K562 (cell line): ENCODE results near the gene SLC16A12. TPM values are rescaled to one million over a fixed set of nuclear protein-coding genes. Genes with fewer than 3 reads are reported as not detected.

ENCODE experiments used
- CHAMP1 ChIP-seq: fragments of 450-650 bp; IDR thresholded peaks from 2 replicates; pipeline ENCODE4 v1.6.1; 2016; ENCODE audit warnings: mild to moderate bottlenecking
- ZNF12 ChIP-seq: sonication (generic); formaldehyde crosslinking; IDR thresholded peaks from 2 replicates; pipeline ENCODE4 v1.4.0; 2020; ENCODE audit warnings: mild to moderate bottlenecking, missing genetic modification reagents
- polyA plus RNA-seq, 8 experiments: library from polyadenylated mRNA; depleted of rRNA in 4 of 8; stranded (reverse) in 5 of 8; unstranded in 3 of 8; fragments of >200 nt; fragmentation: Nextera tagmentation in 2 of 8; fragmentation: Illumina TruSeq in 1 of 8; extraction: Ambion mirVana in 2 of 8; extraction: Trizol in 1 of 8; gene quantifications; 2 replicates each; pipeline versions ENCODE4 v1.2.1 to v1.2.3, GENCODE V29; 2011 to 2014; ENCODE audit warnings: inconsistent platforms in 1 of 8, missing spikeins in 1 of 8
- total RNA-seq, 7 experiments: library from RNA; depleted of rRNA in 6 of 7; stranded (reverse); fragments of >200 nt in 6 of 7; fragmentation: Illumina TruSeq in 2 of 7; extraction: Trizol in 2 of 7; gene quantifications; 2 replicates each; pipeline versions ENCODE4 v1.2.1 to v1.2.3, GENCODE V29; 2011 to 2021; ENCODE audit warnings: low replicate concordance in 1 of 7

Gene SLC16A12
- total and polyA plus RNA-seq, 9 of the 15 experiments (the other 6 are each of a cell fraction or from before 2014, with no cell fraction given) = not detected

GRCh38 chr10:89382757-89383156, 152.6 kb downstream of the SLC16A12 start (continued):
- no peak for TF ChIP-seq CHAMP1
- TF ChIP-seq ZNF12 = no peak

Other genes starting within 250 kb of the SLC16A12 start
- gene IFIT2, start 233.5 kb downstream of the SLC16A12 start, total RNA-seq (2014; rRNA removed) = 0.09 TPM in 1 of 2 replicates, not detected in the other
- 0.10 and 0.18 TPM in 2 replicates for gene IFIT2, start 233.5 kb downstream of the SLC16A12 start, total RNA-seq (2014; rRNA removed; fragmentation: Illumina TruSeq; extraction: Trizol)
- gene IFIT2, start 233.5 kb downstream of the SLC16A12 start, total RNA-seq (2015; rRNA removed; fragmentation: Illumina TruSeq; extraction: Trizol) = 0.25 and 0.26 TPM in 2 replicates
- gene IFIT2, start 233.5 kb downstream of the SLC16A12 start, total RNA-seq (2021) = 0.11 TPM in 2 replicates
- 0.03 TPM in 1 of 2 replicates, not detected in the other for gene IFIT2, start 233.5 kb downstream of the SLC16A12 start, polyA plus RNA-seq (2011; rRNA removed)
- 0.03 and 0.08 TPM in 2 replicates for gene IFIT2, start 233.5 kb downstream of the SLC16A12 start, polyA plus RNA-seq (2014; fragmentation: Illumina TruSeq; extraction: Trizol)
- under 1 TPM; 0.08 to 0.14 TPM for gene IFIT2, start 233.5 kb downstream of the SLC16A12 start, polyA plus RNA-seq (2014; fragmentation: Nextera tagmentation; extraction: Ambion mirVana)
- gene IFIT2, start 233.5 kb downstream of the SLC16A12 start, polyA plus RNA-seq (2014; rRNA removed) = 0.09 TPM in 1 of 2 replicates, not detected in the other
- gene IFIT3, start 207.6 kb downstream of the SLC16A12 start, total RNA-seq (2014; rRNA removed) = 0.59 and 1.0 TPM in 2 replicates
- gene IFIT3, start 207.6 kb downstream of the SLC16A12 start, total RNA-seq (2014; rRNA removed; fragmentation: Illumina TruSeq; extraction: Trizol) = 1.2 and 1.4 TPM in 2 replicates
- gene IFIT3, start 207.6 kb downstream of the SLC16A12 start, total RNA-seq (2015; rRNA removed; fragmentation: Illumina TruSeq; extraction: Trizol) = 1.7 and 2.2 TPM in 2 replicates
- 0.69 TPM in 2 replicates for gene IFIT3, start 207.6 kb downstream of the SLC16A12 start, total RNA-seq (2021)
- 0.35 and 0.55 TPM in 2 replicates for gene IFIT3, start 207.6 kb downstream of the SLC16A12 start, polyA plus RNA-seq (2011; rRNA removed)
- gene IFIT3, start 207.6 kb downstream of the SLC16A12 start, polyA plus RNA-seq (2014; fragmentation: Illumina TruSeq; extraction: Trizol) = 0.84 and 1.1 TPM in 2 replicates
- under 1 TPM; 0.23 to 0.83 TPM for gene IFIT3, start 207.6 kb downstream of the SLC16A12 start, polyA plus RNA-seq (2014; fragmentation: Nextera tagmentation; extraction: Ambion mirVana)
- 0.58 and 0.77 TPM in 2 replicates for gene IFIT3, start 207.6 kb downstream of the SLC16A12 start, polyA plus RNA-seq (2014; rRNA removed)
- gene IFIT1B, start 157.5 kb downstream of the SLC16A12 start, total RNA-seq (2014; rRNA removed) = not detected in 2 replicates
- gene IFIT1B, start 157.5 kb downstream of the SLC16A12 start, total RNA-seq (2014; rRNA removed; fragmentation: Illumina TruSeq; extraction: Trizol) = not detected in 2 replicates
- not detected in 2 replicates for gene IFIT1B, start 157.5 kb downstream of the SLC16A12 start, total RNA-seq (2015; rRNA removed; fragmentation: Illumina TruSeq; extraction: Trizol)
- not detected in 2 replicates for gene IFIT1B, start 157.5 kb downstream of the SLC16A12 start, total RNA-seq (2021)
- not detected in 2 replicates for gene IFIT1B, start 157.5 kb downstream of the SLC16A12 start, polyA plus RNA-seq (2011; rRNA removed)
- gene IFIT1B, start 157.5 kb downstream of the SLC16A12 start, polyA plus RNA-seq (2014; fragmentation: Illumina TruSeq; extraction: Trizol) = not detected in 2 replicates
- not detected for gene IFIT1B, start 157.5 kb downstream of the SLC16A12 start, polyA plus RNA-seq (2014; fragmentation: Nextera tagmentation; extraction: Ambion mirVana)
- not detected in 2 replicates for gene IFIT1B, start 157.5 kb downstream of the SLC16A12 start, polyA plus RNA-seq (2014; rRNA removed)
- gene IFIT1, start 143.0 kb downstream of the SLC16A12 start, total RNA-seq (2014; rRNA removed) = 0.09 TPM in 1 of 2 replicates, not detected in the other
- 0.13 and 0.18 TPM in 2 replicates for gene IFIT1, start 143.0 kb downstream of the SLC16A12 start, total RNA-seq (2014; rRNA removed; fragmentation: Illumina TruSeq; extraction: Trizol)
- 0.23 and 0.40 TPM in 2 replicates for gene IFIT1, start 143.0 kb downstream of the SLC16A12 start, total RNA-seq (2015; rRNA removed; fragmentation: Illumina TruSeq; extraction: Trizol)
- 0.09 and 0.25 TPM in 2 replicates for gene IFIT1, start 143.0 kb downstream of the SLC16A12 start, total RNA-seq (2021)
- gene IFIT1, start 143.0 kb downstream of the SLC16A12 start, polyA plus RNA-seq (2011; rRNA removed) = 0.06 and 0.07 TPM in 2 replicates
- 0.10 and 0.18 TPM in 2 replicates for gene IFIT1, start 143.0 kb downstream of the SLC16A12 start, polyA plus RNA-seq (2014; fragmentation: Illumina TruSeq; extraction: Trizol)
- under 1 TPM; 0.18 TPM for gene IFIT1, start 143.0 kb downstream of the SLC16A12 start, polyA plus RNA-seq (2014; fragmentation: Nextera tagmentation; extraction: Ambion mirVana)
- gene IFIT1, start 143.0 kb downstream of the SLC16A12 start, polyA plus RNA-seq (2014; rRNA removed) = 0.03 TPM in 1 of 2 replicates, not detected in the other
- gene IFIT5, start 121.0 kb downstream of the SLC16A12 start, total RNA-seq (2014; rRNA removed) = 0.05 TPM in 1 of 2 replicates, not detected in the other
- gene IFIT5, start 121.0 kb downstream of the SLC16A12 start, total RNA-seq (2014; rRNA removed; fragmentation: Illumina TruSeq; extraction: Trizol) = not detected in 2 replicates
- not detected in 2 replicates for gene IFIT5, start 121.0 kb downstream of the SLC16A12 start, total RNA-seq (2015; rRNA removed; fragmentation: Illumina TruSeq; extraction: Trizol)
- gene IFIT5, start 121.0 kb downstream of the SLC16A12 start, total RNA-seq (2021) = 0.07 and 0.11 TPM in 2 replicates
- not detected in 2 replicates for gene IFIT5, start 121.0 kb downstream of the SLC16A12 start, polyA plus RNA-seq (2011; rRNA removed)
- gene IFIT5, start 121.0 kb downstream of the SLC16A12 start, polyA plus RNA-seq (2014; fragmentation: Illumina TruSeq; extraction: Trizol) = not detected in 2 replicates
- under 1 TPM; 0.04 to 0.11 TPM for gene IFIT5, start 121.0 kb downstream of the SLC16A12 start, polyA plus RNA-seq (2014; fragmentation: Nextera tagmentation; extraction: Ambion mirVana)
- gene IFIT5, start 121.0 kb downstream of the SLC16A12 start, polyA plus RNA-seq (2014; rRNA removed) = not detected in 2 replicates
- 4.1 and 6.5 TPM in 2 replicates for gene PANK1, start 109.6 kb upstream of the SLC16A12 start, total RNA-seq (2014; rRNA removed)
- 7.2 and 8.6 TPM in 2 replicates for gene PANK1, start 109.6 kb upstream of the SLC16A12 start, total RNA-seq (2014; rRNA removed; fragmentation: Illumina TruSeq; extraction: Trizol)
- 10.0 and 10.7 TPM in 2 replicates for gene PANK1, start 109.6 kb upstream of the SLC16A12 start, total RNA-seq (2015; rRNA removed; fragmentation: Illumina TruSeq; extraction: Trizol)
- 5.9 and 6.1 TPM in 2 replicates for gene PANK1, start 109.6 kb upstream of the SLC16A12 start, total RNA-seq (2021)
- gene PANK1, start 109.6 kb upstream of the SLC16A12 start, polyA plus RNA-seq (2011; rRNA removed) = 8.7 and 9.8 TPM in 2 replicates
- 7.9 and 8.1 TPM in 2 replicates for gene PANK1, start 109.6 kb upstream of the SLC16A12 start, polyA plus RNA-seq (2014; fragmentation: Illumina TruSeq; extraction: Trizol)
- gene PANK1, start 109.6 kb upstream of the SLC16A12 start, polyA plus RNA-seq (2014; fragmentation: Nextera tagmentation; extraction: Ambion mirVana) = 1 to 10 TPM; 1.7 to 2.5 TPM
- 3.9 and 5.5 TPM in 2 replicates for gene PANK1, start 109.6 kb upstream of the SLC16A12 start, polyA plus RNA-seq (2014; rRNA removed)
- 16.4 and 18.6 TPM in 2 replicates for gene KIF20B, start 166.0 kb upstream of the SLC16A12 start, total RNA-seq (2014; rRNA removed)
- 46.9 and 57.2 TPM in 2 replicates for gene KIF20B, start 166.0 kb upstream of the SLC16A12 start, total RNA-seq (2014; rRNA removed; fragmentation: Illumina TruSeq; extraction: Trizol)
- gene KIF20B, start 166.0 kb upstream of the SLC16A12 start, total RNA-seq (2015; rRNA removed; fragmentation: Illumina TruSeq; extraction: Trizol) = 42.4 and 46.3 TPM in 2 replicates
- 45.9 and 47.6 TPM in 2 replicates for gene KIF20B, start 166.0 kb upstream of the SLC16A12 start, total RNA-seq (2021)
- 14.9 and 19.1 TPM in 2 replicates for gene KIF20B, start 166.0 kb upstream of the SLC16A12 start, polyA plus RNA-seq (2011; rRNA removed)
- 25.1 and 32.2 TPM in 2 replicates for gene KIF20B, start 166.0 kb upstream of the SLC16A12 start, polyA plus RNA-seq (2014; fragmentation: Illumina TruSeq; extraction: Trizol)
- gene KIF20B, start 166.0 kb upstream of the SLC16A12 start, polyA plus RNA-seq (2014; fragmentation: Nextera tagmentation; extraction: Ambion mirVana) = 10 to 100 TPM; 32.9 to 56.5 TPM
- gene KIF20B, start 166.0 kb upstream of the SLC16A12 start, polyA plus RNA-seq (2014; rRNA removed) = 14.6 and 18.7 TPM in 2 replicates